ENCODE measurements around the gene ZIC2.
"Not testable (repeated sequence)": the region's sequence is repeated elsewhere in the genome, so short reads cannot be mapped to it uniquely, and the experiment has no call there.

ZIC2 gene

GRCh38 chr13:100032642-100033041 lies 51.1 kb downstream of the ZIC2 start:
- DNase-seq, result not testable (repeated sequence)

- DNase-seq, result no peak
These were observed 54.4 kb downstream of the ZIC2 start for GRCh38 chr13:100035936-100036335.
